Superior temporal gyrus (tissue), 1 donor: ENCODE data around the gene RAPGEF1.
"Not testable (repeated sequence)": the region's sequence is repeated elsewhere in the genome, so short reads cannot be mapped to it uniquely, and the experiment has no call there.

Source experiments
- DNase-seq: peaks from one replicate; pipeline ENCODE4 v3.0.0-alpha.2; 2016; ENCODE audit errors: extremely low spot score

The RAPGEF1 gene

GRCh38 chr9:131562032-131562959 lies 177.6 kb downstream of the RAPGEF1 start:
- DNase-seq: no peak

GRCh38 chr9:131559421-131560000 lies 180.4 kb downstream of the RAPGEF1 start:
- no peak for DNase-seq

- DNase-seq: no peak
Observed at GRCh38 chr9:131557855-131558548, 181.9 kb downstream of the RAPGEF1 start.

GRCh38 chr9:131555841-131556673 lies 183.8 kb downstream of the RAPGEF1 start:
- DNase-seq: no peak

GRCh38 chr9:131554843-131555351 lies 185.0 kb downstream of the RAPGEF1 start:
- no peak for DNase-seq

GRCh38 chr9:131554087-131554842 lies 185.6 kb downstream of the RAPGEF1 start:
- DNase-seq: no peak

- no peak for DNase-seq
Observed at GRCh38 chr9:131552030-131552429, 187.8 kb downstream of the RAPGEF1 start.

GRCh38 chr9:131550465-131550864 lies 189.4 kb downstream of the RAPGEF1 start:
- not testable (repeated sequence) for DNase-seq

GRCh38 chr9:131549186-131549585 lies 190.7 kb downstream of the RAPGEF1 start:
- DNase-seq: not testable (repeated sequence)

GRCh38 chr9:131546336-131547084 lies 193.4 kb downstream of the RAPGEF1 start:
- no peak for DNase-seq

- DNase-seq: no peak
Observed at GRCh38 chr9:131545786-131546335, 194.0 kb downstream of the RAPGEF1 start.

GRCh38 chr9:131545003-131545785 lies 194.7 kb downstream of the RAPGEF1 start, which contains the start of gene PRRT1B:
Gene PRRT1B, plus strand, starts transcription at chr9:131545523. Its CDS starts 93 bp downstream, at chr9:131545616.
- DNase-seq: no peak

- no peak for DNase-seq
Observed at GRCh38 chr9:131543141-131543540, 196.7 kb downstream of the RAPGEF1 start.

- DNase-seq: no peak
Observed at GRCh38 chr9:131539223-131539923, 200.5 kb downstream of the RAPGEF1 start.

GRCh38 chr9:131537946-131538345 lies 201.9 kb downstream of the RAPGEF1 start:
- DNase-seq: no peak

GRCh38 chr9:131534721-131535237 lies 205.1 kb downstream of the RAPGEF1 start:
- no peak for DNase-seq

GRCh38 chr9:131530920-131531832 lies 208.7 kb downstream of the RAPGEF1 start, which contains the start of gene UCK1:
Gene UCK1, minus strand, starts transcription at chr9:131531263. Its CDS starts 89 bp downstream, at chr9:131531174.
- DNase-seq: peak; percentile 82
